Activated CD4-positive, alpha-beta memory T cell treated with anti-CD3 and anti-CD28 coated beads for 36 hours (primary cell): Measurements from ENCODE around the gene SEMA3G. TPM values are rescaled to one million over a fixed set of nuclear protein-coding genes. Genes with fewer than 3 reads are reported as not detected.

Experiments
- CTCF ChIA-PET: fragments of 350-600 bp; sonication (Branson Sonifier 250); formaldehyde crosslinking; loops from one replicate; lab custom pipeline; 2021; ENCODE audit warnings: antibody characterized with exemption, inconsistent platforms; lab: Charles Lee
- POLR2A ChIA-PET: fragments of 350-600 bp; sonication (Branson Sonifier 250); formaldehyde crosslinking; loops from one replicate; lab custom pipeline; 2021; ENCODE audit warnings: antibody characterized with exemption; lab: Charles Lee
- DNase-seq: peaks from one replicate; pipeline ENCODE4 v3.0.0-alpha.2; 2020
- H3K27ac Mint-ChIP-seq: one replicate; pipeline ENCODE4 v1.8.0; 2021; ENCODE audit warnings: mixed read lengths
- H3K27me3 Mint-ChIP-seq: one replicate; pipeline ENCODE4 v1.8.0; 2021; ENCODE audit warnings: mixed read lengths
- H3K36me3 Mint-ChIP-seq: one replicate; pipeline ENCODE4 v1.8.0; 2021; ENCODE audit warnings: mixed read lengths
- H3K4me1 Mint-ChIP-seq: one replicate; pipeline ENCODE4 v1.8.0; 2021; ENCODE audit warnings: low read depth, mixed read lengths
- H3K4me3 Mint-ChIP-seq: one replicate; pipeline ENCODE4 v1.8.0; 2021; ENCODE audit warnings: mild to moderate bottlenecking, mixed read lengths
- H3K9me3 Mint-ChIP-seq: one replicate; pipeline ENCODE4 v1.8.0; 2021; ENCODE audit warnings: mixed read lengths
- intact Hi-C: fragments of 100-400 bp; cut with micrococcal nuclease; formaldehyde crosslinking; loops from one replicate; pipeline ENCODE4 v1.15.1; 2023
- total RNA-seq, 2 experiments: library from RNA; stranded (reverse); gene quantifications; one replicate each; pipeline ENCODE4 v1.2.3, GENCODE V29; 2021

Gene SEMA3G
- total RNA-seq, 2 experiments from 2014 or later: 0.10 to 0.14 TPM

- H3K27ac Mint-ChIP-seq: no peak overlapping the region
- POLR2A ChIA-PET: interaction anchor here (2.6 kb wide), 1 partner anchor 35 kb away, joined by 8 read pairs; no protein-coding TSS in a partner anchor
Observed at GRCh38 chr3:52447512-52448355, 2.8 kb upstream of the SEMA3G start.

GRCh38 chr3:52446631-52447511 is 2.0 kb upstream of the SEMA3G start:
- no peaks in the 10 kb centered on the region for H3K36me3 Mint-ChIP-seq
- CTCF ChIA-PET: interaction anchor here (0.7 to 10.1 kb wide), 24 partner anchors 8 to 505 kb away, joined by 3 to 172 read pairs (median 4); partner anchors contain the start of genes GLYCTK, NISCH, POC1A and RRP9
- no peak overlapping the region for H3K27ac Mint-ChIP-seq
- intact Hi-C loops: loop anchor here (1.0 to 5.0 kb wide), 2 partner anchors 36 to 225 kb away; no protein-coding TSS in a partner anchor
- peaks cover 10% of the 10 kb centered on the region for H3K4me1 Mint-ChIP-seq
- POLR2A ChIA-PET: interaction anchor here (2.6 kb wide), 1 partner anchor 35 kb away, joined by 8 read pairs; no protein-coding TSS in a partner anchor
- peak overlapping the region; percentile 38 for H3K4me3 Mint-ChIP-seq
- no peaks in the 10 kb centered on the region for H3K9me3 Mint-ChIP-seq
- no peaks in the 10 kb centered on the region for H3K27me3 Mint-ChIP-seq
- DNase-seq: peak; percentile 80

More at GRCh38 chr3:52447512-52448355, 2.8 kb upstream of the SEMA3G start:
- H3K27me3 Mint-ChIP-seq: no peaks in the 10 kb centered on the region
- H3K4me1 Mint-ChIP-seq: peaks cover 10% of the 10 kb centered on the region
- DNase-seq: no peak
- CTCF ChIA-PET: interaction anchor here (0.7 to 10.1 kb wide), 18 partner anchors 8 to 388 kb away, joined by 3 to 172 read pairs (median 4); partner anchors contain the start of genes NISCH and POC1A
- no peak overlapping the region for H3K4me3 Mint-ChIP-seq
- H3K9me3 Mint-ChIP-seq: no peaks in the 10 kb centered on the region
- no peaks in the 10 kb centered on the region for H3K36me3 Mint-ChIP-seq
- intact Hi-C loops: loop anchor here (1.0 to 5.0 kb wide), 2 partner anchors 36 to 225 kb away; no protein-coding TSS in a partner anchor

- POLR2A ChIA-PET: interaction anchor here (2.6 kb wide), 1 partner anchor 34 kb away, joined by 8 read pairs; no protein-coding TSS in a partner anchor
- Mint-ChIP-seq H3K4me1 (peaks cover 10% of the 10 kb centered on the region), H3K9me3 (no peaks in the 10 kb centered on the region), H3K27me3 (no peaks in the 10 kb centered on the region), H3K27ac (no peak overlapping the region), H3K36me3 (no peaks in the 10 kb centered on the region), H3K4me3 (no peak overlapping the region)
- no peak for DNase-seq
- intact Hi-C loops: loop anchor here (5.0 kb wide), 1 partner anchor 224 kb away; no protein-coding TSS in a partner anchor
- CTCF ChIA-PET: interaction anchor here (0.7 to 10.1 kb wide), 18 partner anchors 8 to 505 kb away, joined by 3 to 172 read pairs (median 4); partner anchors contain the start of genes NISCH, RRP9 and TNNC1
Observed at GRCh38 chr3:52446042-52446441, 1.1 kb upstream of the SEMA3G start.

- Mint-ChIP-seq H3K4me1 (peaks cover 10% of the 10 kb centered on the region), H3K4me3 (no peak overlapping the region), H3K9me3 (no peaks in the 10 kb centered on the region), H3K27ac (no peak overlapping the region), H3K27me3 (no peaks in the 10 kb centered on the region), H3K36me3 (no peaks in the 10 kb centered on the region)
- CTCF ChIA-PET: interaction anchor here (1.1 to 10.1 kb wide), 3 partner anchors 8 to 28 kb away, joined by 3 to 172 read pairs (median 3); no protein-coding TSS in a partner anchor
- DNase-seq: no peak
- intact Hi-C loops: no loop called here
- POLR2A ChIA-PET: interaction anchor here (0.6 kb wide), 1 partner anchor 16 kb away, joined by 3 read pairs; no protein-coding TSS in a partner anchor
Observed at GRCh38 chr3:52443791-52444687, 864 bp downstream of the SEMA3G start.

- Mint-ChIP-seq H3K4me1 (peaks cover 10% of the 10 kb centered on the region), H3K27ac (no peak overlapping the region), H3K9me3 (no peaks in the 10 kb centered on the region), H3K36me3 (no peaks in the 10 kb centered on the region), H3K4me3 (no peak overlapping the region), H3K27me3 (no peaks in the 10 kb centered on the region)
- CTCF ChIA-PET: interaction anchor here (0.7 to 10.1 kb wide), 3 partner anchors 9 to 31 kb away, joined by 3 to 172 read pairs (median 3); no protein-coding TSS in a partner anchor
- intact Hi-C loops: no loop called here
- POLR2A ChIA-PET: no interaction called here
- no peak for DNase-seq
Observed at GRCh38 chr3:52443268-52443610, 1.7 kb downstream of the SEMA3G start.

- Mint-ChIP-seq H3K27ac (no peak overlapping the region), H3K4me1 (peaks cover 10% of the 10 kb centered on the region), H3K27me3 (no peaks in the 10 kb centered on the region), H3K36me3 (no peaks in the 10 kb centered on the region), H3K9me3 (no peaks in the 10 kb centered on the region), H3K4me3 (no peak overlapping the region)
- POLR2A ChIA-PET: no interaction called here
- CTCF ChIA-PET: interaction anchor here (0.6 to 10.1 kb wide), 4 partner anchors 9 to 158 kb away, joined by 3 to 172 read pairs (median 3); no protein-coding TSS in a partner anchor
- intact Hi-C loops: no loop called here
- DNase-seq: no peak
Observed at GRCh38 chr3:52442409-52443267, 2.3 kb downstream of the SEMA3G start.

GRCh38 chr3:52441772-52442332 is 3.1 kb downstream of the SEMA3G start:
- no peak overlapping the region for H3K27ac Mint-ChIP-seq
- H3K4me3 Mint-ChIP-seq: no peak overlapping the region
- intact Hi-C loops: no loop called here
- H3K9me3 Mint-ChIP-seq: no peaks in the 10 kb centered on the region
- DNase-seq: no peak
- H3K27me3 Mint-ChIP-seq: no peaks in the 10 kb centered on the region
- H3K4me1 Mint-ChIP-seq: peaks cover 6% of the 10 kb centered on the region
- CTCF ChIA-PET: interaction anchor here (0.6 to 10.1 kb wide), 2 partner anchors 12 to 157 kb away, joined by 3 to 172 read pairs; no protein-coding TSS in a partner anchor
- POLR2A ChIA-PET: no interaction called here
- no peaks in the 10 kb centered on the region for H3K36me3 Mint-ChIP-seq

GRCh38 chr3:52441091-52441771 is 3.7 kb downstream of the SEMA3G start:
- intact Hi-C loops: no loop called here
- no peaks in the 10 kb centered on the region for H3K27me3 Mint-ChIP-seq
- no peaks in the 10 kb centered on the region for H3K9me3 Mint-ChIP-seq
- peaks cover 3% of the 10 kb centered on the region for H3K4me1 Mint-ChIP-seq
- H3K36me3 Mint-ChIP-seq: no peaks in the 10 kb centered on the region
- ChIA-PET POLR2A (no interaction called here), CTCF (interaction anchor here (0.5 to 10.1 kb wide), 2 partner anchors 12 to 71 kb away, joined by 3 to 172 read pairs; no protein-coding TSS in a partner anchor)
- DNase-seq: no peak
- H3K4me3 Mint-ChIP-seq: no peak overlapping the region
- no peak overlapping the region for H3K27ac Mint-ChIP-seq

GRCh38 chr3:52440671-52441070 is 4.2 kb downstream of the SEMA3G start:
- ChIA-PET POLR2A (no interaction called here), CTCF (interaction anchor here (0.5 to 10.1 kb wide), 2 partner anchors 11 to 72 kb away, joined by 3 to 172 read pairs; no protein-coding TSS in a partner anchor)
- no peaks in the 10 kb centered on the region for H3K36me3 Mint-ChIP-seq
- H3K4me3 Mint-ChIP-seq: no peak overlapping the region
- no peak for DNase-seq
- H3K27me3 Mint-ChIP-seq: no peaks in the 10 kb centered on the region
- no peaks in the 10 kb centered on the region for H3K9me3 Mint-ChIP-seq
- intact Hi-C loops: no loop called here
- peaks cover 3% of the 10 kb centered on the region for H3K4me1 Mint-ChIP-seq
- H3K27ac Mint-ChIP-seq: no peak overlapping the region
